Dermis microvascular lymphatic vessel endothelial cell (primary cell): ENCODE results near the gene BBS9. TPM values are rescaled to one million over a fixed set of nuclear protein-coding genes. Genes with fewer than 3 reads are reported as not detected.
"Not testable (repeated sequence)": the region's sequence is repeated elsewhere in the genome, so short reads cannot be mapped to it uniquely, and the experiment has no call there.

Source experiments
- DNase-seq, 2 donors: peaks; one replicate each; pipeline versions ENCODE4 v3.0.0 to v3.0.0-alpha.2; 2010; ENCODE audit warnings: low read depth in 2 of 2
- total RNA-seq: library from RNA; depleted of rRNA; stranded (reverse); fragments of >200 nt; gene quantifications from 2 replicates; pipeline ENCODE4 v1.2.1, GENCODE V29; 2014

Gene BBS9
- total RNA-seq, 1 donor from 2014 or later, result 11.2 TPM

- DNase-seq, result no peak
Observed at GRCh38 chr7:33276325-33276724, 147.0 kb downstream of the BBS9 start.

- DNase-seq, result no peak
Observed at GRCh38 chr7:33276729-33277128, 147.4 kb downstream of the BBS9 start.

GRCh38 chr7:33278095-33278494 lies 148.7 kb downstream of the BBS9 start:
- no peak for DNase-seq

GRCh38 chr7:33286501-33286900 lies 157.1 kb downstream of the BBS9 start:
- no peak for DNase-seq

GRCh38 chr7:33287738-33288137 lies 158.4 kb downstream of the BBS9 start:
- DNase-seq, result no peak

- DNase-seq, result no peak
Observed at GRCh38 chr7:33298848-33299247, 169.5 kb downstream of the BBS9 start.

- no peak for DNase-seq
Observed at GRCh38 chr7:33299425-33299824, 170.1 kb downstream of the BBS9 start.

- no peak for DNase-seq
Observed at GRCh38 chr7:33300131-33300530, 170.8 kb downstream of the BBS9 start.

GRCh38 chr7:33300742-33301141 lies 171.4 kb downstream of the BBS9 start:
- no peak for DNase-seq

- DNase-seq, result not testable (repeated sequence)
Observed at GRCh38 chr7:33303978-33304557, 174.7 kb downstream of the BBS9 start.

GRCh38 chr7:33307205-33307604 lies 177.8 kb downstream of the BBS9 start:
- DNase-seq, result no peak

- no peak for DNase-seq
Observed at GRCh38 chr7:33310546-33310945, 181.2 kb downstream of the BBS9 start.

- no peak for DNase-seq
Observed at GRCh38 chr7:33325754-33326484, 196.6 kb downstream of the BBS9 start.

- DNase-seq, result no peak
Observed at GRCh38 chr7:33326485-33326848, 197.1 kb downstream of the BBS9 start.

- DNase-seq, result no peak
Observed at GRCh38 chr7:33327427-33327826, 198.1 kb downstream of the BBS9 start.

GRCh38 chr7:33334349-33334748 lies 205.0 kb downstream of the BBS9 start:
- DNase-seq, result peak; percentile 16 to 51

- DNase-seq, result no peak
Observed at GRCh38 chr7:33336820-33337219, 207.5 kb downstream of the BBS9 start.

- DNase-seq, result peak in 1 of 2 donors; percentile 52
Observed at GRCh38 chr7:33339074-33339790, 209.9 kb downstream of the BBS9 start.

- DNase-seq, result no peak
Observed at GRCh38 chr7:33346055-33346454, 216.7 kb downstream of the BBS9 start.

- no peak for DNase-seq
Observed at GRCh38 chr7:33350577-33350976, 221.2 kb downstream of the BBS9 start.

- DNase-seq, result no peak
Observed at GRCh38 chr7:33351709-33352108, 222.3 kb downstream of the BBS9 start.

GRCh38 chr7:33354201-33354600 lies 224.8 kb downstream of the BBS9 start:
- DNase-seq, result peak in 1 of 2 donors; percentile 65

GRCh38 chr7:33355386-33355785 lies 226.0 kb downstream of the BBS9 start:
- DNase-seq, result no peak
